Caco-2 (cell line): ENCODE results near the gene DYNLT2. TPM values are rescaled to one million over a fixed set of nuclear protein-coding genes. Genes with fewer than 3 reads are reported as not detected.

Experiments
- BruUV-seq: library from RNA; stranded (reverse); fragments of 400-500 nt; replicated peaks from 2 replicates; lab custom pipeline; 2021; lab: Mats Ljungman, UMichigan
- CTCF ChIA-PET: fragments of 300-600 bp; sonication (Branson Sonifier 250); formaldehyde crosslinking; loops from one replicate; lab custom pipeline; 2022; ENCODE audit warnings: antibody characterized with exemption; lab: Charles Lee
- POLR2A ChIA-PET: fragments of 300-600 bp; sonication (Branson Sonifier 250); formaldehyde crosslinking; loops from one replicate; lab custom pipeline; 2022; ENCODE audit warnings: antibody characterized with exemption; lab: Charles Lee
- DNase-seq, 2 experiments: peaks; one replicate each; pipeline versions ENCODE4 v3.0.0 to v3.0.0-alpha.2; 2020 to 2022
- H3K27me3 ChIP-seq: replicated peaks from 2 replicates; pipeline ENCODE4 v1.6.0; 2011; ENCODE audit warnings: low read length; ENCODE audit not compliant: control insufficient read depth, insufficient read depth
- H3K36me3 ChIP-seq: 2 replicates; pipeline ENCODE4 v1.5.1; 2011; ENCODE audit warnings: low read length; ENCODE audit not compliant: control insufficient read depth, insufficient read depth
- H3K4me1 ChIP-seq: fragments of 250-450 bp; sonication (Bioruptor Pico); 2 replicates; pipeline ENCODE4 v1.5.1; 2020; ENCODE audit warnings: mild to moderate bottlenecking
- H3K4me3 ChIP-seq: 2 replicates; pipeline ENCODE4 v1.5.1; 2011; ENCODE audit warnings: low read depth, mild to moderate bottlenecking, control low read depth, low read length
- H3K9me3 ChIP-seq: fragments of 250-450 bp; sonication (Bioruptor Pico); 2 replicates; pipeline ENCODE4 v1.5.1; 2020; ENCODE audit warnings: mild to moderate bottlenecking, moderate library complexity
- H3K27ac Mint-ChIP-seq: one replicate; pipeline ENCODE4 v1.8.0; 2022; ENCODE audit warnings: mixed read lengths; ENCODE audit not compliant: unreplicated experiment
- H3K27me3 Mint-ChIP-seq: one replicate; pipeline ENCODE4 v1.8.0; 2022; ENCODE audit warnings: mixed read lengths; ENCODE audit not compliant: insufficient read depth, unreplicated experiment
- H3K36me3 Mint-ChIP-seq: one replicate; pipeline ENCODE4 v1.8.0; 2022; ENCODE audit warnings: mild to moderate bottlenecking, mixed read lengths; ENCODE audit not compliant: insufficient read depth, unreplicated experiment
- H3K4me1 Mint-ChIP-seq: one replicate; pipeline ENCODE4 v1.8.0; 2022; ENCODE audit warnings: low read depth, mixed read lengths; ENCODE audit not compliant: unreplicated experiment
- H3K4me3 Mint-ChIP-seq: one replicate; pipeline ENCODE4 v1.8.0; 2022; ENCODE audit warnings: mild to moderate bottlenecking, moderate library complexity, mixed read lengths; ENCODE audit not compliant: unreplicated experiment
- H3K9me3 Mint-ChIP-seq: one replicate; pipeline ENCODE4 v1.8.0; 2022; ENCODE audit warnings: mixed read lengths; ENCODE audit not compliant: unreplicated experiment
- intact Hi-C: fragments of 100-400 bp; cut with micrococcal nuclease; formaldehyde crosslinking; loops from one replicate; pipeline ENCODE4 v1.10.0; 2022; ENCODE audit not compliant: unreplicated experiment
- total RNA-seq: library from RNA; stranded (reverse); gene quantifications from 2 replicates; pipeline ENCODE4 v1.2.3, GENCODE V29; 2022
- TF ChIP-seq, protein P1 (sequence below), 2 experiments: fragments of 200-600 bp in 1 of 2; IDR thresholded peaks; 1 replicate in 1 of 2; 2 replicates in 1 of 2; pipeline versions ENCODE4 v1.5.1 to v1.8.0; 2011 to 2022; ENCODE audit warnings: antibody characterized with exemption in 1 of 2, control low read depth in 1 of 2, inconsistent platforms in 1 of 2, low read depth in 1 of 2, low read length in 1 of 2, mild to moderate bottlenecking in 1 of 2, moderate library complexity in 1 of 2; ENCODE audit not compliant: insufficient read depth in 1 of 2, severe bottlenecking in 1 of 2, unreplicated experiment in 1 of 2

DYNLT2 gene
- total RNA-seq, 1 experiment from 2014 or later, result 2.4 TPM

DNA sequence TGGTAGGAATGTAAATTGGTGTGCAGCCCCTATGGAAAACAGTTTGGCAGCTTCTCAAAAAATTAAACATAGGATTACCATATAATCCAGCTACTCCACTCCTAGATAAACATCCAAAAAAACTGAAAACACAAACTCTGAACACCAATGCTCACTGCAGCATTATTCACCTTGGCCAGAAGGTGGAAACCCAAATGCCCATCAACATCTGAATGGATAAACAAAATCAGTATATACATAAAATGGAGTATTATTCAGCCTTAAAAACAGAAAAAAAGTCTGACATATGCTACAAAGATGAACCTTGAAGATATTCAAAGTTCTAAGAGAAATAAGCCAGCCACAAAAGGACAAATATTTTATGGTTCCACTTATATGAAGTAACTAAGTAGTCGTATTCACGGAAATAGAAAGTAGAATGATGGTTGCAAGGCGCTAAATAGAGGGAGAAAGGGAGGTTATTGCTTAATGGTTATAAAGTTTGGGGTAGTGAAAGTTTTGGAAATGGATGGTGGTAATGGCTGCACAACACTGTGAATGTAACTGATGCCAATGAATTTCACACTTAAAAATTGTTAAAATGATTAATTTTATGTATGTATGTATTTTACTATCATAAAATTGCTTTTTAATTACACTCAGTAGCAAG lies 31.0 kb downstream of the DYNLT2 start:
- TF ChIP-seq, protein P1, sequence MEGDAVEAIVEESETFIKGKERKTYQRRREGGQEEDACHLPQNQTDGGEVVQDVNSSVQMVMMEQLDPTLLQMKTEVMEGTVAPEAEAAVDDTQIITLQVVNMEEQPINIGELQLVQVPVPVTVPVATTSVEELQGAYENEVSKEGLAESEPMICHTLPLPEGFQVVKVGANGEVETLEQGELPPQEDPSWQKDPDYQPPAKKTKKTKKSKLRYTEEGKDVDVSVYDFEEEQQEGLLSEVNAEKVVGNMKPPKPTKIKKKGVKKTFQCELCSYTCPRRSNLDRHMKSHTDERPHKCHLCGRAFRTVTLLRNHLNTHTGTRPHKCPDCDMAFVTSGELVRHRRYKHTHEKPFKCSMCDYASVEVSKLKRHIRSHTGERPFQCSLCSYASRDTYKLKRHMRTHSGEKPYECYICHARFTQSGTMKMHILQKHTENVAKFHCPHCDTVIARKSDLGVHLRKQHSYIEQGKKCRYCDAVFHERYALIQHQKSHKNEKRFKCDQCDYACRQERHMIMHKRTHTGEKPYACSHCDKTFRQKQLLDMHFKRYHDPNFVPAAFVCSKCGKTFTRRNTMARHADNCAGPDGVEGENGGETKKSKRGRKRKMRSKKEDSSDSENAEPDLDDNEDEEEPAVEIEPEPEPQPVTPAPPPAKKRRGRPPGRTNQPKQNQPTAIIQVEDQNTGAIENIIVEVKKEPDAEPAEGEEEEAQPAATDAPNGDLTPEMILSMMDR (IDR thresholded peaks at IDR 0.05; ENCODE audit: insufficient read depth in 1 of 2, low read depth in 1 of 2, low read length in 1 of 2, severe bottlenecking in 1 of 2, unreplicated experiment in 1 of 2), result peak in 1 of 2 experiments; percentile 4
- H3K4me1 Mint-ChIP-seq, result peaks cover 5% of the 10 kb centered on the region
- ChIA-PET POLR2A (no interaction called here), CTCF (no interaction called here)
- no peaks in the 10 kb centered on the region for H3K9me3 Mint-ChIP-seq
- no peak overlapping the region for H3K27ac Mint-ChIP-seq
- BruUV-seq, result no TSS peak
- Histone ChIP-seq H3K4me3 (no peak overlapping the region), H3K9me3 (no peaks in the 10 kb centered on the region), H3K36me3 (no peaks in the 10 kb centered on the region), H3K4me1 (peaks cover 16% of the 10 kb centered on the region), H3K27me3 (no peaks in the 10 kb centered on the region)
- intact Hi-C loops, result loop anchor here (5.0 kb wide), 1 partner anchor 562 kb away; no protein-coding TSS in a partner anchor
- DNase-seq, result no peak
- no peak overlapping the region for H3K4me3 Mint-ChIP-seq
- no peaks in the 10 kb centered on the region for H3K27me3 Mint-ChIP-seq
- H3K36me3 Mint-ChIP-seq, result peaks cover 56% of the 10 kb centered on the region

DNA sequence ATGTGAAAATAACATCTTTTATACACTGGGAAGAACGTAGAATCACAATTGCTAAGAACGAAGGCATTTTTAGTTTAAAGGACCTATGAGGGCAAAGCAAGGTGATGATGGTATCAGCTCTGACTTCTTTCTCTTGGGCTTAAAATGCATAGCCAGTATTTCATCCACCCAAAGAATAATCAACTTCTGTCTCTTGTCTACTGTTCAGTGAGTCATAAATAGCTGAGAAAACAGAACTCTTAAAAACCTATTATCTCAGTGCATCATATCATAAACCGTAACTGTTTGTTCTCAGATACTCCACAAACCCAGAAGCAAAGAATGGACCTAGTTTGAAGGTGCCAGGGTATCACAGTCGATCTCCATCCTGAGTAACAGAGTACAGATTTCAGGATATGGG lies 32.3 kb downstream of the DYNLT2 start:
- Histone ChIP-seq H3K4me3 (no peak overlapping the region), H3K27me3 (no peaks in the 10 kb centered on the region), H3K9me3 (no peaks in the 10 kb centered on the region), H3K36me3 (0 out of 2 replicates have a peak, but pooled peaks cover 2% of the 10 kb centered on the region), H3K4me1 (peaks cover 16% of the 10 kb centered on the region)
- no peak for DNase-seq
- no peak overlapping the region for H3K27ac Mint-ChIP-seq
- no peaks in the 10 kb centered on the region for H3K27me3 Mint-ChIP-seq
- H3K4me3 Mint-ChIP-seq, result no peak overlapping the region
- H3K9me3 Mint-ChIP-seq, result no peaks in the 10 kb centered on the region
- ChIA-PET POLR2A (no interaction called here), CTCF (no interaction called here)
- peaks cover 60% of the 10 kb centered on the region for H3K36me3 Mint-ChIP-seq
- intact Hi-C loops, result no loop called here
- no TSS peak for BruUV-seq
- TF ChIP-seq, protein P1 (IDR thresholded peaks at IDR 0.05; ENCODE audit: insufficient read depth in 1 of 2, low read depth in 1 of 2, low read length in 1 of 2, severe bottlenecking in 1 of 2, unreplicated experiment in 1 of 2), result no peak
- H3K4me1 Mint-ChIP-seq, result peaks cover 5% of the 10 kb centered on the region

DNA sequence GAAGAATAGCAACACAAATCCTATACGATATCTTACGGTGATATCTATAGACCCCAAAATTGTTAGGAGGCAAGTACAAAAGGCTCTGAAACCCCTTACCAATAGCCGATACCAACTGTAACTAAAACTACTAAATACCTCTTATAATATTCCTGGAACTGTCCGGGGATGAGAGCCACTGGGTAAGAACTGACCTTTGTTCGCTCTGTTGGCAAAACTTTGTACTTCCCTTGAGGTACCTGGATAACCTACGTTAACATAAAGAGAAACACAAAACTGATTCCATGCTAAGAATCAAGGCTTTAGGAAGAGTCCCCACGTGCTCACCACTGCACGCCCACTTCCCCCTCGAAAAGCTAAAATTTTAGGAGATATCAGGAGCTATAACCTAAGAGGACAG lies 36.8 kb downstream of the DYNLT2 start:
- H3K27ac Mint-ChIP-seq, result no peak overlapping the region
- peaks cover 73% of the 10 kb centered on the region for H3K36me3 Mint-ChIP-seq

More for the DNA sequence above, 36.8 kb downstream of the DYNLT2 start:
- no peak for DNase-seq
- Histone ChIP-seq H3K4me1 (peaks cover 4% of the 10 kb centered on the region; the same call in 1 of the 2 replicates), H3K27me3 (no peaks in the 10 kb centered on the region), H3K36me3 (0 out of 2 replicates have a peak, but pooled peaks cover 2% of the 10 kb centered on the region), H3K4me3 (no peak overlapping the region), H3K9me3 (no peaks in the 10 kb centered on the region)
- H3K4me3 Mint-ChIP-seq, result no peak overlapping the region
- intact Hi-C loops, result no loop called here
- H3K4me1 Mint-ChIP-seq, result no peaks in the 10 kb centered on the region
- POLR2A ChIA-PET, result no interaction called here
- TF ChIP-seq, protein P1 (IDR thresholded peaks at IDR 0.05; ENCODE audit: insufficient read depth in 1 of 2, low read depth in 1 of 2, low read length in 1 of 2, severe bottlenecking in 1 of 2, unreplicated experiment in 1 of 2), result no peak
- CTCF ChIA-PET, result no interaction called here
- no peaks in the 10 kb centered on the region for H3K27me3 Mint-ChIP-seq
- BruUV-seq, result no TSS peak
- no peaks in the 10 kb centered on the region for H3K9me3 Mint-ChIP-seq
